ENCODE data around the gene CADPS.

GRCh38 chr3:62718011-62718410 is 157.2 kb downstream of the CADPS start:
- no peak for TF ChIP-seq EP300 (IDR thresholded peaks at IDR 0.05)
- no peak for TF ChIP-seq POLR2A (IDR thresholded peaks at IDR 0.05; ENCODE audit: low read length)
- TF ChIP-seq FOSL2 (IDR thresholded peaks at IDR 0.05): no peak
- TF ChIP-seq FOSL2 (CRISPR knock-in tag; IDR thresholded peaks at IDR 0.05): no peak
- no peak for TF ChIP-seq BCL3 (IDR thresholded peaks at IDR 0.05)
- TF ChIP-seq ZSCAN20 (CRISPR knock-in tag; IDR thresholded peaks at IDR 0.05): no peak
- TF ChIP-seq, protein P1, sequence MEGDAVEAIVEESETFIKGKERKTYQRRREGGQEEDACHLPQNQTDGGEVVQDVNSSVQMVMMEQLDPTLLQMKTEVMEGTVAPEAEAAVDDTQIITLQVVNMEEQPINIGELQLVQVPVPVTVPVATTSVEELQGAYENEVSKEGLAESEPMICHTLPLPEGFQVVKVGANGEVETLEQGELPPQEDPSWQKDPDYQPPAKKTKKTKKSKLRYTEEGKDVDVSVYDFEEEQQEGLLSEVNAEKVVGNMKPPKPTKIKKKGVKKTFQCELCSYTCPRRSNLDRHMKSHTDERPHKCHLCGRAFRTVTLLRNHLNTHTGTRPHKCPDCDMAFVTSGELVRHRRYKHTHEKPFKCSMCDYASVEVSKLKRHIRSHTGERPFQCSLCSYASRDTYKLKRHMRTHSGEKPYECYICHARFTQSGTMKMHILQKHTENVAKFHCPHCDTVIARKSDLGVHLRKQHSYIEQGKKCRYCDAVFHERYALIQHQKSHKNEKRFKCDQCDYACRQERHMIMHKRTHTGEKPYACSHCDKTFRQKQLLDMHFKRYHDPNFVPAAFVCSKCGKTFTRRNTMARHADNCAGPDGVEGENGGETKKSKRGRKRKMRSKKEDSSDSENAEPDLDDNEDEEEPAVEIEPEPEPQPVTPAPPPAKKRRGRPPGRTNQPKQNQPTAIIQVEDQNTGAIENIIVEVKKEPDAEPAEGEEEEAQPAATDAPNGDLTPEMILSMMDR (IDR thresholded peaks at IDR 0.05): no peak
- no peak for TF ChIP-seq HDAC2 (IDR thresholded peaks at IDR 0.05)
- TF ChIP-seq REST (IDR thresholded peaks at IDR 0.05): no peak
- TF ChIP-seq POLR2AphosphoS2 (conservative IDR thresholded peaks at IDR 0.05; ENCODE audit: low read length): no peak
- TF ChIP-seq TP53 (CRISPR knock-in tag; IDR thresholded peaks at IDR 0.05): no peak
- TF ChIP-seq PHF8 (IDR thresholded peaks at IDR 0.05; ENCODE audit: borderline replicate concordance, low read depth): no peak

Data from A549 (cell line).